Caco-2 (cell line): ENCODE data around the gene ZKSCAN3. TPM values are rescaled to one million over a fixed set of nuclear protein-coding genes. Genes with fewer than 3 reads are reported as not detected.

ENCODE experiments used
- BruUV-seq: library from RNA; stranded (reverse); fragments of 400-500 nt; replicated peaks from 2 replicates; lab custom pipeline; 2021; lab: Mats Ljungman, UMichigan
- CTCF ChIA-PET: fragments of 300-600 bp; sonication (Branson Sonifier 250); formaldehyde crosslinking; loops from one replicate; lab custom pipeline; 2022; ENCODE audit warnings: antibody characterized with exemption; lab: Charles Lee
- POLR2A ChIA-PET: fragments of 300-600 bp; sonication (Branson Sonifier 250); formaldehyde crosslinking; loops from one replicate; lab custom pipeline; 2022; ENCODE audit warnings: antibody characterized with exemption; lab: Charles Lee
- DNase-seq, 2 experiments: peaks; one replicate each; pipeline versions ENCODE4 v3.0.0 to v3.0.0-alpha.2; 2020 to 2022
- H3K27me3 ChIP-seq: replicated peaks from 2 replicates; pipeline ENCODE4 v1.6.0; 2011; ENCODE audit warnings: low read length; ENCODE audit not compliant: control insufficient read depth, insufficient read depth
- H3K36me3 ChIP-seq: 2 replicates; pipeline ENCODE4 v1.5.1; 2011; ENCODE audit warnings: low read length; ENCODE audit not compliant: control insufficient read depth, insufficient read depth
- H3K4me1 ChIP-seq: fragments of 250-450 bp; sonication (Bioruptor Pico); 2 replicates; pipeline ENCODE4 v1.5.1; 2020; ENCODE audit warnings: mild to moderate bottlenecking
- H3K4me3 ChIP-seq: 2 replicates; pipeline ENCODE4 v1.5.1; 2011; ENCODE audit warnings: low read depth, mild to moderate bottlenecking, control low read depth, low read length
- H3K9me3 ChIP-seq: fragments of 250-450 bp; sonication (Bioruptor Pico); 2 replicates; pipeline ENCODE4 v1.5.1; 2020; ENCODE audit warnings: mild to moderate bottlenecking, moderate library complexity
- H3K27ac Mint-ChIP-seq: one replicate; pipeline ENCODE4 v1.8.0; 2022; ENCODE audit warnings: mixed read lengths; ENCODE audit not compliant: unreplicated experiment
- H3K27me3 Mint-ChIP-seq: one replicate; pipeline ENCODE4 v1.8.0; 2022; ENCODE audit warnings: mixed read lengths; ENCODE audit not compliant: insufficient read depth, unreplicated experiment
- H3K36me3 Mint-ChIP-seq: one replicate; pipeline ENCODE4 v1.8.0; 2022; ENCODE audit warnings: mild to moderate bottlenecking, mixed read lengths; ENCODE audit not compliant: insufficient read depth, unreplicated experiment
- H3K4me1 Mint-ChIP-seq: one replicate; pipeline ENCODE4 v1.8.0; 2022; ENCODE audit warnings: low read depth, mixed read lengths; ENCODE audit not compliant: unreplicated experiment
- H3K4me3 Mint-ChIP-seq: one replicate; pipeline ENCODE4 v1.8.0; 2022; ENCODE audit warnings: mild to moderate bottlenecking, moderate library complexity, mixed read lengths; ENCODE audit not compliant: unreplicated experiment
- H3K9me3 Mint-ChIP-seq: one replicate; pipeline ENCODE4 v1.8.0; 2022; ENCODE audit warnings: mixed read lengths; ENCODE audit not compliant: unreplicated experiment
- intact Hi-C: fragments of 100-400 bp; cut with micrococcal nuclease; formaldehyde crosslinking; loops from one replicate; pipeline ENCODE4 v1.10.0; 2022; ENCODE audit not compliant: unreplicated experiment
- total RNA-seq: library from RNA; stranded (reverse); gene quantifications from 2 replicates; pipeline ENCODE4 v1.2.3, GENCODE V29; 2022
- TF ChIP-seq, protein P1 (sequence below), 2 experiments: fragments of 200-600 bp in 1 of 2; IDR thresholded peaks; 1 replicate in 1 of 2; 2 replicates in 1 of 2; pipeline versions ENCODE4 v1.5.1 to v1.8.0; 2011 to 2022; ENCODE audit warnings: antibody characterized with exemption in 1 of 2, control low read depth in 1 of 2, inconsistent platforms in 1 of 2, low read depth in 1 of 2, low read length in 1 of 2, mild to moderate bottlenecking in 1 of 2, moderate library complexity in 1 of 2; ENCODE audit not compliant: insufficient read depth in 1 of 2, severe bottlenecking in 1 of 2, unreplicated experiment in 1 of 2

The ZKSCAN3 gene
- total RNA-seq, 1 experiment from 2014 or later: 4.3 TPM

DNA sequence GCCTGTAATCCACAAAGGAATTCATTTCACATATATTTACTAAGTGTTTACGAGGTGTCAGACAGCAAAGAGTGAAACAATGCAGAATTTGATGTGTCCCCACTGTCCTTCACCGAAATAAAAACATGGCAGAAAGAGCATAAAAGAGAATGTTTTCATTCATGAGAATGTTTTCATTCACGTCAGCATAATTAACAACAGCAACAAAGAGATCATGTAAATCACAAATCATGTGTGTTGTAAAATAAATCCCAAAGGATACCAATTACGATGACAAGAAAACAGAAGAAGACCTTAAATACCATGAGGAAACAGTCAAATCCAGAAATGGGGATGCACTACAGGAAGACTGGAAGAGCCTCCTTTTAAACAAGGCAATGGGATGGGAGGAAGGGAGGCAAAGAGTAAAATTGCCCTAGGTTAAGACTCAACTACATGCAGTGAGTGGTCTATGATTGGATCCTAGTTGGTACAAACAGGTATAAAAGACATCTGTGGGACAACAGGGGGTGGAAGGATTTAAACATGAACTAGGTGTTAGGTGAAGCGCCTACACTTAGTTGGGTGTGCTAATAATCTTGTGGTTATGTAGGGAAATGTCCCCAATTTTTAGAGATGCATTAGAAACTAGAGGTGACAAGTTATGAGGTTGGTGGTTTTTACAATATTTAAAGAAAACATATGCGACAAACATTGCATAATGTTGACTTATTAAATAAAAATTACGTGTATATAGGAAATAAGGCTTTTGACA lies 15.3 kb upstream of the ZKSCAN3 start:
- Histone ChIP-seq H3K36me3 (no peaks in the 10 kb centered on the region), H3K27me3 (no peaks in the 10 kb centered on the region), H3K4me3 (peak overlapping the region; percentile 37), H3K4me1 (no peaks in the 10 kb centered on the region; the same call in 1 of the 2 replicates), H3K9me3 (no peaks in the 10 kb centered on the region; the same call in 1 of the 2 replicates)
- TF ChIP-seq, protein P1, sequence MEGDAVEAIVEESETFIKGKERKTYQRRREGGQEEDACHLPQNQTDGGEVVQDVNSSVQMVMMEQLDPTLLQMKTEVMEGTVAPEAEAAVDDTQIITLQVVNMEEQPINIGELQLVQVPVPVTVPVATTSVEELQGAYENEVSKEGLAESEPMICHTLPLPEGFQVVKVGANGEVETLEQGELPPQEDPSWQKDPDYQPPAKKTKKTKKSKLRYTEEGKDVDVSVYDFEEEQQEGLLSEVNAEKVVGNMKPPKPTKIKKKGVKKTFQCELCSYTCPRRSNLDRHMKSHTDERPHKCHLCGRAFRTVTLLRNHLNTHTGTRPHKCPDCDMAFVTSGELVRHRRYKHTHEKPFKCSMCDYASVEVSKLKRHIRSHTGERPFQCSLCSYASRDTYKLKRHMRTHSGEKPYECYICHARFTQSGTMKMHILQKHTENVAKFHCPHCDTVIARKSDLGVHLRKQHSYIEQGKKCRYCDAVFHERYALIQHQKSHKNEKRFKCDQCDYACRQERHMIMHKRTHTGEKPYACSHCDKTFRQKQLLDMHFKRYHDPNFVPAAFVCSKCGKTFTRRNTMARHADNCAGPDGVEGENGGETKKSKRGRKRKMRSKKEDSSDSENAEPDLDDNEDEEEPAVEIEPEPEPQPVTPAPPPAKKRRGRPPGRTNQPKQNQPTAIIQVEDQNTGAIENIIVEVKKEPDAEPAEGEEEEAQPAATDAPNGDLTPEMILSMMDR (IDR thresholded peaks at IDR 0.05; ENCODE audit: insufficient read depth in 1 of 2, low read depth in 1 of 2, low read length in 1 of 2, severe bottlenecking in 1 of 2, unreplicated experiment in 1 of 2): no peak
- Mint-ChIP-seq H3K27me3 (no peaks in the 10 kb centered on the region), H3K36me3 (no peaks in the 10 kb centered on the region), H3K4me3 (no peak overlapping the region), H3K27ac (no peak overlapping the region), H3K9me3 (no peaks in the 10 kb centered on the region), H3K4me1 (peaks cover 16% of the 10 kb centered on the region)
- ChIA-PET POLR2A (interaction anchor here (1.4 to 1.7 kb wide), 2 partner anchors 10 to 22 kb away, joined by 11 to 12 read pairs; no protein-coding TSS in a partner anchor), CTCF (interaction anchor here (0.9 to 2.5 kb wide), 2 partner anchors 21 to 49 kb away, joined by 6 to 16 read pairs; no protein-coding TSS in a partner anchor)
- no peak for DNase-seq
- BruUV-seq: no TSS peak
- intact Hi-C loops: loop anchor here (2.0 to 5.0 kb wide), 3 partner anchors 14 to 442 kb away; partner anchors contain the start of genes PGBD1 and ZKSCAN3

DNA sequence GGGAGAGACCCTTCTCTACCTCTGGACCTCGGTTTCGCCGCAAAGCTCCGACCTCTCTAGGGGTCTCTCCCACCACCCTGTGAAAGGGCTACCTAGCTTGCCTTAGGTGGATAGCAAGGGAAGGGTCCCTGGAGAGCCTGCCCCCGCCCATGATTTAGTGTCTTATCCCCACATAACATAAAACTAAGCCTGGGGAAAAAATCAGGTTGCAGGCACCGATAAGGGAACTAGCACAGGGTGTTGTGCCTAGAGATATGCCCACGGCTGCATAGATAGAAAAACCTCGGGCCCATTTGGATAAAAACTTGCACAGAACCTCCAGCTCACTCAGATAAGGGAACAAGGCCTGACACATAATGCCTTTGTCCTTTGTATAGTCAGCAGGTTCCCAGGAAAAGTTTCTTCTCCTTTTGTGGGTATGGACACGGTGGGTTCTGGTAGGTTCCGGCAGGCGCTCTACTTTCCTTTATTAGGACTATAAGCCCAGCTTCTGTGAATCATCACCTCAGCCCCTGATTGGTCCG lies 14.6 kb upstream of the ZKSCAN3 start:
- Mint-ChIP-seq H3K36me3 (no peaks in the 10 kb centered on the region), H3K4me3 (no peak overlapping the region), H3K27ac (no peak overlapping the region), H3K27me3 (no peaks in the 10 kb centered on the region), H3K4me1 (peaks cover 16% of the 10 kb centered on the region), H3K9me3 (peaks cover 2% of the 10 kb centered on the region)
- H3K4me3 ChIP-seq: peak overlapping the region; percentile 37
- TF ChIP-seq, protein P1 (IDR thresholded peaks at IDR 0.05; ENCODE audit: insufficient read depth in 1 of 2, low read depth in 1 of 2, low read length in 1 of 2, severe bottlenecking in 1 of 2, unreplicated experiment in 1 of 2): no peak
- H3K4me1 ChIP-seq: no peaks in the 10 kb centered on the region; the same call in 1 of the 2 replicates
- ChIA-PET CTCF (interaction anchor here (0.6 to 2.5 kb wide), 3 partner anchors 21 to 68 kb away, joined by 3 to 16 read pairs (median 6); partner anchors contain the start of gene ZSCAN26), POLR2A (interaction anchor here (0.5 to 2.0 kb wide), 13 partner anchors 11 to 1225 kb away, joined by 3 to 17 read pairs (median 4); partner anchors contain the start of genes ZNF165 and ZSCAN26)
- no peaks in the 10 kb centered on the region; the same call in 1 of the 2 replicates for H3K9me3 ChIP-seq
- H3K27me3 ChIP-seq: no peaks in the 10 kb centered on the region
- TSS peak; percentile 84 for BruUV-seq
- intact Hi-C loops: loop anchor here (2.0 to 5.0 kb wide), 3 partner anchors 14 to 443 kb away; partner anchors contain the start of genes PGBD1 and ZKSCAN3
- no peak for DNase-seq
- H3K36me3 ChIP-seq: no peaks in the 10 kb centered on the region
